ENCODE data around the gene YWHAQ. TPM values are rescaled to one million over a fixed set of nuclear protein-coding genes. Genes with fewer than 3 reads are reported as not detected.

Gene YWHAQ
- total and polyA plus RNA-seq, 2 donors from 2014 or later, result 168 to 262 TPM

DNA sequence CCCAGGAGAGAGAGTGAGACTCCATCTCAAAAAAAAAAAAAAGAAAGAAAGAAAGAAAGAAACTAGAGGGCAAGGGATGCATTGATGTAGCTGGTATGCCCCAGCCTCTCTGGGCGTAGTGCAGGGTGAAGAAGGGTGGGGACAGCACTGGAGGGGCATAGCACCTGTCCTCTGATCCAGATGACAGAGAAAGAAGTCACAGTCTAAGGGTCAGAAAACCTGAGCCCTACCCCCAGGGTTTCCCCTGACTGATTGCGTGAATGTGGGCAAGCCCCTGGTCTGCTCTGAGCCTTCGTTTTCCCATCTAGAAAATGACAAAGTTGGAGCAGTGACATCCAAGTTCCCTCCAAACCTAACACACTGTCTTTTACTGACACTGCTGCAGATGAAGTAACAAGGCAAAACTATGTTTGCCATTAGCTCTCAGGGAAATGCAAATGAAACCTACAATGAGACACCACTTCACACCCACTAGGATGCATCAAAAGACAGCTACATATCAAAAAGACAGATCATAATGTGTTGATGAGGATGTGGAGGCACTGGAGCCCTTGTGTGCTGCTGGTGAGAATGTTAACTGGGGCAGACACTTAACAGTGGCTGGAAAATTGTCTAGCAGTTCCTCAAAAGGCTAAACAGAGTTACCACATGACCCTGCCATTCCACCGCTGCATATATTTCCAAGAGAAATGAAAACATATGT, 19.5 kb upstream of the YWHAQ start:
- H3K9me3 ChIP-seq (ENCODE audit: control insufficient read depth in 2 of 3, insufficient read depth in 1 of 3, low read length in 3 of 3), result no peaks in the 10 kb centered on the region
- no peak overlapping the region for H3K27ac ChIP-seq (ENCODE audit: low read depth in 2 of 2, low read length in 2 of 2)
- intact Hi-C loops (cut with DNase I), result no loop called here
- peaks cover 0 to 3% (median 0%) of the 10 kb centered on the region in 3 donors for H3K4me1 ChIP-seq (ENCODE audit: control insufficient read depth in 2 of 3, insufficient read depth in 2 of 3, low read depth in 1 of 3, low read length in 3 of 3)
- FAIRE-seq (no peak), DNase-seq (no peak)
- no peak overlapping the region for H3K9ac ChIP-seq (ENCODE audit: low read length in 3 of 3)
- no peak overlapping the region for H3K4me3 ChIP-seq (ENCODE audit: low read length in 3 of 3)
- no peaks in the 10 kb centered on the region for H3K36me3 ChIP-seq (ENCODE audit: control insufficient read depth in 2 of 3, insufficient read depth in 3 of 3, low read length in 3 of 3)
- H3K27me3 ChIP-seq (ENCODE audit: control insufficient read depth, insufficient read depth, low read length), result no peaks in the 10 kb centered on the region
- TF ChIP-seq, protein P1, sequence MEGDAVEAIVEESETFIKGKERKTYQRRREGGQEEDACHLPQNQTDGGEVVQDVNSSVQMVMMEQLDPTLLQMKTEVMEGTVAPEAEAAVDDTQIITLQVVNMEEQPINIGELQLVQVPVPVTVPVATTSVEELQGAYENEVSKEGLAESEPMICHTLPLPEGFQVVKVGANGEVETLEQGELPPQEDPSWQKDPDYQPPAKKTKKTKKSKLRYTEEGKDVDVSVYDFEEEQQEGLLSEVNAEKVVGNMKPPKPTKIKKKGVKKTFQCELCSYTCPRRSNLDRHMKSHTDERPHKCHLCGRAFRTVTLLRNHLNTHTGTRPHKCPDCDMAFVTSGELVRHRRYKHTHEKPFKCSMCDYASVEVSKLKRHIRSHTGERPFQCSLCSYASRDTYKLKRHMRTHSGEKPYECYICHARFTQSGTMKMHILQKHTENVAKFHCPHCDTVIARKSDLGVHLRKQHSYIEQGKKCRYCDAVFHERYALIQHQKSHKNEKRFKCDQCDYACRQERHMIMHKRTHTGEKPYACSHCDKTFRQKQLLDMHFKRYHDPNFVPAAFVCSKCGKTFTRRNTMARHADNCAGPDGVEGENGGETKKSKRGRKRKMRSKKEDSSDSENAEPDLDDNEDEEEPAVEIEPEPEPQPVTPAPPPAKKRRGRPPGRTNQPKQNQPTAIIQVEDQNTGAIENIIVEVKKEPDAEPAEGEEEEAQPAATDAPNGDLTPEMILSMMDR (IDR thresholded peaks at IDR 0.05; ENCODE audit: borderline replicate concordance, extremely low read depth, insufficient read depth), result no peak

DNA sequence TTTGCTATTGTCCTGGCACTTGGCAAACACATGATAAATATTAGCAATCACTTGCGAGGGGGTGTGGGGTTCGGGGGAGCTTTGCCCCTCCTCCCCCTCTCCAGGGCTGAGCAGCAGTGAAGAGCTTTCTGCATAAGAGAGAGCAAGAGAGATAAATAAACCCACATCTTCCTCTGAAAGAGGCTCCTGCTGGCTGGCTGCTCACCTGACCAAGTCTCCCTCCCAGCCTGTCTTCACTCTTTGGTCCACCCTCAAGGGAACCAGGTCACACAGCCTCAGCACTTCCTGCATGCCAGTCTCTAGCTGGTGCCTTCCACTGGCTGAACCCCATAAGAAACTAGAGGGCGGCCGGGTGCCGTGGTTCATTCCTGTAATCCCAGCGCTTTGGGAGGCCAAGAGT, 18.5 kb upstream of the YWHAQ start:
- DNase-seq, result no peak
- TF ChIP-seq, protein P1 (IDR thresholded peaks at IDR 0.05; ENCODE audit: borderline replicate concordance, extremely low read depth, insufficient read depth), result no peak

DNA sequence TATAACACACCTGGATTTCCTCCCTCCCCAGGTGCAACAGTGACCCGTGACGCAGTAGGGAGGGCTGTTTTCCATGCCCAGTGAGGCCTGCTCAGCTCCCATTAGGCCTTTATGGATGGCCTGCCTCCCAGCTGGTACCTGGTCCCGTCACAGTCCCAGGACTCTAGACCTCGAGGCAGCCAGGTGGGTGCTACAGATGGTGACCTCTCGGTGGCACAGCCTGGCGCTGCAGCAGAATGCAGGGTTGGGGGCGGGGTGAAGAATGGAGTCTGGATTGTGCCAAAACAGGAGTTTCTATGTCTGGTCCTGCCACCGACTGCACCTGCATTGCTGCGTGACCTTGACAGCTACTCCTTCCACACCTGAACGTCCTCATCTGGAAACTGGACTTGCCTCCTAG, 18.0 kb upstream of the YWHAQ start:
- Histone ChIP-seq H3K9ac (ENCODE audit: low read length in 3 of 3) (no peak overlapping the region), H3K4me3 (ENCODE audit: low read length in 3 of 3) (no peak overlapping the region), H3K4me1 (ENCODE audit: control insufficient read depth in 2 of 3, insufficient read depth in 2 of 3, low read depth in 1 of 3, low read length in 3 of 3) (peaks cover 0 to 3% (median 0%) of the 10 kb centered on the region in 3 donors), H3K9me3 (ENCODE audit: control insufficient read depth in 2 of 3, insufficient read depth in 1 of 3, low read length in 3 of 3) (no peaks in the 10 kb centered on the region), H3K27ac (ENCODE audit: low read depth in 2 of 2, low read length in 2 of 2) (no peak overlapping the region), H3K27me3 (ENCODE audit: control insufficient read depth, insufficient read depth, low read length) (no peaks in the 10 kb centered on the region), H3K36me3 (ENCODE audit: control insufficient read depth in 2 of 3, insufficient read depth in 3 of 3, low read length in 3 of 3) (no peaks in the 10 kb centered on the region)
- peak in 4 of 5 donors; percentile 60 to 71 (median 66) for DNase-seq
- TF ChIP-seq, protein P1 (IDR thresholded peaks at IDR 0.05; ENCODE audit: borderline replicate concordance, extremely low read depth, insufficient read depth), result no peak
- intact Hi-C loops (cut with DNase I), result no loop called here
- no peak for FAIRE-seq

More for the DNA sequence above, 18.5 kb upstream of the YWHAQ start:
- no peaks in the 10 kb centered on the region for H3K36me3 ChIP-seq (ENCODE audit: control insufficient read depth in 2 of 3, insufficient read depth in 3 of 3, low read length in 3 of 3)
- H3K9me3 ChIP-seq (ENCODE audit: control insufficient read depth in 2 of 3, insufficient read depth in 1 of 3, low read length in 3 of 3), result no peaks in the 10 kb centered on the region
- FAIRE-seq, result no peak
- intact Hi-C loops (cut with DNase I), result no loop called here
- H3K9ac ChIP-seq (ENCODE audit: low read length in 3 of 3), result no peak overlapping the region
- H3K4me1 ChIP-seq (ENCODE audit: control insufficient read depth in 2 of 3, insufficient read depth in 2 of 3, low read depth in 1 of 3, low read length in 3 of 3), result peaks cover 0 to 3% (median 0%) of the 10 kb centered on the region in 3 donors
- H3K4me3 ChIP-seq (ENCODE audit: low read length in 3 of 3), result no peak overlapping the region
- H3K27me3 ChIP-seq (ENCODE audit: control insufficient read depth, insufficient read depth, low read length), result no peaks in the 10 kb centered on the region
- no peak overlapping the region for H3K27ac ChIP-seq (ENCODE audit: low read depth in 2 of 2, low read length in 2 of 2)
